Uterus (tissue), 2 donors: ENCODE measurements around the gene MFAP3L.

ENCODE experiments used
- CTCF ChIP-seq, 4 experiments: fragments of 200-600 bp in 2 of 4; fragments of 450-650 bp in 2 of 4; sonication (generic) in 2 of 4; IDR thresholded peaks; one replicate each; pipeline ENCODE4 v1.5.1; 2016 to 2019; ENCODE audit warnings: antibody characterized with exemption in 4 of 4, mild to moderate bottlenecking in 2 of 4, moderate library complexity in 1 of 4
- POLR2A ChIP-seq, 2 donors: fragments of 450-650 bp; IDR thresholded peaks; one replicate each; pipeline ENCODE4 v1.6.1; 2016; ENCODE audit warnings: antibody characterized with exemption in 2 of 2, mild to moderate bottlenecking in 1 of 2, moderate library complexity in 1 of 2

GRCh38 chr4:170009291-170009690 lies 16.9 kb downstream of the MFAP3L start:
- TF ChIP-seq CTCF (IDR thresholded peaks at IDR 0.05): no peak
- no peak for TF ChIP-seq POLR2A (IDR thresholded peaks at IDR 0.05)
